Activated naive CD4-positive, alpha-beta T cell treated with Interleukin-2 at 50 U/mL for 16 hours (primary cell): ENCODE results near the gene CYP1A1.
A peak's percentile ranks its signal among the peaks of the same experiment; 100 is the strongest.
"Not testable (repeated sequence)": the region's sequence is repeated elsewhere in the genome, so short reads cannot be mapped to it uniquely, and the experiment has no call there.

Experiments used
- DNase-seq: peaks from one replicate; pipeline ENCODE4 v3.0.0-alpha.2; 2020

The CYP1A1 gene

DNA sequence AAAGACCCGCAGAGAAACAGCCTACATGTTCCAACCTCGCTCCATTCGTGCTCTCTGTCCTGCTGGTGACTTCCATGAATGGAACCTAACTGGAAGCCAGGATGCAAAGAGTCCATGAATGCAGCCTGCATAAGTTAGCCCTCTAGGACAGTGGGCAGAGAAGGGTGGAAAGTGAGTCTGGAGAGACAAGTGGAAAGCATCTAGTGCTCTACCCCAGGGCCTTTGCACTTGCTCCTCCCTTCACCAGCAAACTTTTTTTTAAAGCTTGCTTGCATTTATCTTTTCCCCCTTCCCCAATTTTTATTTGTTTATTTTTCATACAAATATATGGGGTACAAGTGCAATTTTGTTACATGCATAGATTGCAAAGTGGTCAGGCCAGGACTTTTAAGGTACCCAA, 7.9 kb upstream of the CYP1A1 start:
- DNase-seq, result no peak

DNA sequence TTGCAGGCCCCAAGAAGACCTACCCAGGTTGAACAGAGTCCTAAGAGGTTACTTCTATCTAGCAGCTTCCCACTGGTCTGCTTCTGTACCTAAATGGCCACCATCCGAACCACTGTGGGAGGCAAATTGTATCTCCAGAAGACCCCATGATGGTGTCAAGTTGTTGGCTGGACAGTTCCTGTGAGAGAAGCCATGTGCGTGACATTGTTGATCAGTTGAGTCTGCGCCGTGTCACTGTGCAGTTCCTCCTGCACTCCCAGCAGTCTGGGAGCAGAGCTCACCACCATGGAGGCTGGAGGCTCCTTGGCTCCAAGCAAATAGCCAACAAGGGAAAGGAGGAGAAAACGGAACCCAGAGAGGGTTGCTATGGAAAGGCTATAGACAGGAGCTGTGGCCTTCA, 7.5 kb upstream of the CYP1A1 start:
- DNase-seq, result no peak

DNA sequence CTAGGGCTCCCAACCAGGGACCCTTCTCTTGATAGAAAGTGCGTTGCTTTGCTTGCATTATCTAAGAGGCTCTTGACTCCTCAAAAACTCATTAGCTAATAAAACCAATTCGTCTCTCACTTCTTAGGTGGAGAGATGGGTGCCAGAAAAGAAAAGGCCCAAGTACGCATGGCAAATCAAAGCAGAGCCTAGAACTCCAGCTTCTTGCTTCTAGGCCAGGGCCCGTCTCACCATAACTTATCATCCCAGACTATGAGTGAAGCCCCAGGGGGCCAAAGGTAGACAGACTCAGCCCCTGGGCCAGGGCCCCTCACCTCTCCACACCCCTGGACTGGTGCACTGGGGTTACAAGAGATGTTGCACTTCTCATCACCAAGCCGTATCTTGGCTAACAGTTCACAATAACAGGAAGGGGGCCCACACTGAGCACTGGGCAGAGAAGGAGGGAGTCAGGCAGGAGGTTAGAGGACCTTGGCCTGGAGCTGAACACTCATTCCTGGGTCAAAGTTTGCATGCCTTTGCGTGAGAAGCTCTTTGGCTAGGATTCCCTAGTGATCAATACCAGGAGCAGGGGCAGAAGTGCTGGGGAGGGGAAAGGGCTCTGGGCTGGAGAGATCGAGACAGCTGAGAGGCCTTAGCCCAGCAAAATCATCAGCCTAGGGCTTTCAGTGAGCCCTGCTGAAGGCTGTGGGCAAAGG, 5.4 kb upstream of the CYP1A1 start:
- DNase-seq, result no peak

DNA sequence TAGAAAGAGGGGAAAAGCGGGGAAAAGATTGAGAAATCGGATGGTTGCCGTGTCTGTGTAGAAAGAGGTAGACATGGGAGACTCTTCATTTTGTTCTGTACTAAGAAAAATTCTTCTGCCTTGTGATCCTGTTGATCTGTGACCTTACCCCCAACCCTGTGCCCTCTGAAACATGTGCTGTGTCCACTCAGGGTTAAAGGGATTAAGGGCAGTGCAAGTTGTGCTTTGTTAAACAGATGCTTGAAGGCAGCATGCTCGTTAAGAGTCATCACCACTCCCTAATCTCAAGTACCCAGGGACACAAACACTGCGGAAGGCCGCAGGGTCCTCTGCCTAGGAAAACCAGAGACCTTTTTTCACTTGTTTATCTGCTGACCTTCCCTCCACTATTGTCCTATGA, 4.0 kb upstream of the CYP1A1 start:
- not testable (repeated sequence) for DNase-seq

DNA sequence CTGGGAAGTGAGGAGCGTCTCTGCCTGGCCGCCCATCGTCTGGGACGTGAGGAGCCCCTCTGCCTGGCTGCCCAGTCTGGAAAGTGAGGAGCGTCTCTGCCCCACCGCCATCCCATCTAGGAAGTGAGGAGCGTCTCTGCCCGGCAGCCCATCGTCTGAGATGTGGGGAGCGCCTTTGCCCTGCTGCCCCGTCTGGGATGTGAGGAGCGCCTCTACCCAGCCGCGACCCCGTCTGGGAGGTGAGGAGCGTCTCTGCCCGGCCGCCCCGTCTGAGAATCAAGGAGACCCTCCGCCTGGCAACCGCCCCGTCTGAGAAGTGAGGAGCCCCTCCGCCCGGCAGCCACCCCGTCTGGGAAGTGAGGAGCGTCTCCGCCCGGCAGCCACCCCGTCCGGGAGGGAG, 3.4 kb upstream of the CYP1A1 start:
- DNase-seq, result not testable (repeated sequence)

DNA sequence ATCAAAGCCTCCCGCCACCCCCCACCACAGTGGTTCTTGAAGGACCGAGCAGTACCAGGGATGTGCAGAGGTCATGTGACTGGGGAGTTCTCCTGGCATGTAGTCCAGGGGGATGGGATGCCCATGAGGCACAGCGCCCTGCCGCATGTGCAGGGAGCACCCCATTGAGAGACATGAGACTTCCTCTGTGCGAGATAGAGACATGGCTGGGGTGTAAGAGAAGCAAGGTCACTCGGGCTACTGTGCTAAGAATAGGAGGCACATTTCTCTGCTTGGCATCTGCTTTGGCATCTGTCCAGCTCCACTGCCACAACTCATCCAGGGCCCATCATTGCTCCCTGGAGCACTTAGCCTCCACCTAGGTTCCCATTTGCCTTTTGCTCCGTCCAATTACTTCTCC, 2.4 kb upstream of the CYP1A1 start:
- DNase-seq, result no peak

DNA sequence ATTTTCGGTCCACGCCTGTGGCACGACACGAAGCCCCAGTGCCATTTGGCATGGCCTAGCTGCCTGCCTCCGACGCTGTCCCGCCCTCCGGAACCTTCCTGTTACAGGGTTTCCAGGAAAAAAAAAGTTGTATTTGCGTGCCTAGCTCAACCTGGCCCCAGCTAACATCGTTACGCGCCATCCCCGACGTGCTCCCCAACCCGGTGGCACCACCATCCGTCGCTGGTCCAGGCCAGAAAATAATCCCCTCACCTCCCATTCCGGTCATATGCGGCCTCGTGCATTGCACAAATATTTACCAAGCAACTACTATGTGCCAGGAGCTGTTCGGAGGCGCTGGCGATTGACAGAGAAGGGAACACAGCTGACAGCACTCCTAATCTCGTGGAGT, 1.4 kb upstream of the CYP1A1 start:
- DNase-seq, result no peak

DNA sequence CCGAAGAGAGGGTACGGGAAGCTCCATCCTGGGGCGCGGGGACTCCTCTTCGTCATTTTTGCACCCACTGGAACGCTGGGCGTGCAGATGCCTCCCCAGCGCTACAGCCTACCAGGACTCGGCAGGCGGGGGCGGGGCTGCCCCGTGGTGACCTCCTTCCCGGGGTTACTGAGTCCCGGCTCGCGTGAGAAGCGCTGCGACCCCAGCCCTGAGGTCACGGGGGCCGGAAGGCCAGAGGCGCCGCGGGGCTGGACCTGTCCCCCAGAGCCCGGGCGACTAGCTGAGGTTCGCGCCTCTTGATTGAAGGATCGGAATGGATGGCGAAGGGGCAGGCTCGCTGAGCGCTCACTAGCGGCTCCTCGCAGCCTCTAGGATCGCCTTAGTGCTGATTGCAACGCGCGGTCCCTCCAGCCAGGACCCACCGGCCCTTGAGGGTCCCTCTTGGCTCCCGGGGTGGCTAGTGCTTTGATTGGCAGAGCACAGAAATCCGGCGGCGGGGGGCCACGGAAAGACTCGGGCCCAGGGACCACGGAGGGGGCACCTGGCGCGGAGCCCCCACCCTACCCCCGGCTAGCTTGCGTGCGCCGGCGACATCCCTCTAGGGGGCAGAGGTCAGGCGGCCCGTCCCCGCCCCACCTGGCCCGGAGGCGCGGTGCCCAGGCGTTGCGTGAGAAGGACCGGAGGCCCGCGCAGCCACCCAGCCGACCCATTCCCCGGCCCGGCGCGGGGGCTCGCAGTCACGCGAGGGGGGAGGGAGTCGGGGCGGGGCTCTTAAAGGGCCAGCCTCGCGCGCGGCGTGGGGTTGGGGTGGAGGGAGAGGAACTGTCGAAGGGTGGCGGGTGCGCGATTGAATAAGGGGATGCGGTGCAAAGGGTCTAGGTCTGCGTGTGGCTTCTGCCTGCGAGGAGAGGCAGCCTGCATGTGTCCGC, 781 bp upstream of the CYP1A1 start:
- DNase-seq, result peak; percentile 72

DNA sequence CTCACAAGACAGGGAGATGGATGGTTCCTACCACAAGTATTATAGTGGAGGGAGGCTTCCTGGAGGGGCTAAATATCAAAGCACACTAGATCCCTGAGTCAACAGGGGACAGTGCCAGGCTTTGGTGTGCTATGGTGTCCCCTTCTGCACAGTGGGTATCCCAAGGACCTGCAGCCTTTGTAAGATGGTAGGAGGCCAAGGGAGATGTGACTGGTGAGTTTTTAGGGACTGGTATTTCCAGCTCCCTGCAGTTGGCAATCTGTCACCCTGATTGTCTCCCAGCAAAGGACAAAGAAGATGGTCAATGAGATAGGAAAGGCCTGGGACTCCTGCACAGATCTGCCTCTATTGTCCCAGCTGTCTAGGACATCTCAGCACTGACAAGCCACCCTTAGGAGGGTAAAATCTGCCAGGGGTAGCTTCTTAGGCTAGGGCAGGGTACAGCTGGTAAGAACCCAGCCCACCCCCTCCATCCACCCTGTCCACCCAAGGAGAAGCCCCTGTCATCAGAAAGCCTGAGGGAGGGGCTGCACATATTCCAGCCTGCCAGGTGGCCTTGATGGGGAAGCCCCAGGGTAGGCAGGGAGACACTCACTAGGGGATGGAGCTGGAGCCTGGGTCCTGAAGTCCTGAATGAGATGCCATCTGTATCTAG, 631 bp downstream of the CYP1A1 start:
- DNase-seq, result no peak

DNA sequence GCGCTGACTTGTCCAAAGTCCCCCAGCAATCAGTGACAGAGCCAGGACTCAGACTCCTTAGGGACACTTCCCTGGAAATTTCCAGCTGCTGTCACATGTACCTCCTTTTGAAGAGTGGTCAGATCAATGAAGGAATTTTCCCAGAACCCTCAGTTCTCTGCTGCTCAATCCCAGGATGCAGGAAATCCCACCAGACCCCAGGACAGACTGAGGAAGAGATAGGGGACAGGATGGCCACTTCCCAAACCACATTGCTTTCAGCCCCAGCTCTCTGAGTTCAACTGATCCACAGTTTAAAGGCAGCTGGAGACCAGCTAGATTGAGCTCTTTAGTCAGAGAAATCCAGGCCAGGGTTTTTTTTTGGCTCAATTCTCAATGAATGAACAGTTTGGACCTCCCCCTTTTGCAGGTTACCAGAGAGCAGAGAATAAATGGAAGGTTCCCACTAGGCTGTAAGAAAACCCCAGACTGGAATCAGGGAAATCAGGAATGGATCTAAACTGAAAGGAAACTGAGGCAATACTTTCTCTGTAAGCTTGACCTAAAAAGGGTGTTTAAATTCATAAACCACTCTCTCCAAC, 1.5 kb downstream of the CYP1A1 start:
- no peak for DNase-seq

DNA sequence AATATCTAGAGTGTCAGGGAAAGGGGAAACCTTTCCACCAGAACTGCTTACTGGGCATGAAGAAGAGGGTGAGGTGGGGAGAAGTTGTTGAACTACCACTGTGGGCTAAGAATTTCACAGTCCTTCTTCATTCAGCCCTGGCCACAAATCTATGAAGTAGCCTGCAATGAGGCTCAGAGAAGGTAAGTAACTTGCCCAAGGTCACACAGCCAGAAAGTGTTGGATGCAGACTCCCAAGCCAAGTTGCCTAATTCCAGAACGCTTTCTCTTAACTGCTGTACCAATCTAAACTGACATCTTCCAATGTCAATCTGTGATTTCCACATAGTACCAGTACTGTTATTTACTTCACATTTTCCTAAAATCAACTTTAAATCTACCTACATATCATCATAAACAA, 2.1 kb downstream of the CYP1A1 start:
- no peak for DNase-seq

DNA sequence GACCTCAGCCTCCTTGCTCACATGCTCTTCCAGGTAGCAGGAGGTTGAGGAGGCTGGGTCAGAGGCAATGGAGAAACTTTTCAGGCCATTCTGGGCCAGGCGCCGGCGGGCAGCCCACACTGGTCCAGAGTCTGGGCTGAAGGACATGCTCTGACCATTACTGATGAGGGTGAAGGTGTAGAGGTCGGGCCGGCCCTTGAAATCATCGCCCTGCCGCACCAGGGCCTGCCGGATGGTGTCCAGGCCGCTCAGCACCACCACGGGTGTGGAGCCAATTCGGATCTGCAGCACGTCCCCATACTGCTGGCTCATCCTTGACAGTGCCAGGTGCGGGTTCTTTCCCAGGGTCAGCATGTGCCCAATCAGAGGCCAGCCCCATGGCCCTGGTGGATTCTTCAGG, 2.7 kb downstream of the CYP1A1 start:
- DNase-seq, result no peak

DNA sequence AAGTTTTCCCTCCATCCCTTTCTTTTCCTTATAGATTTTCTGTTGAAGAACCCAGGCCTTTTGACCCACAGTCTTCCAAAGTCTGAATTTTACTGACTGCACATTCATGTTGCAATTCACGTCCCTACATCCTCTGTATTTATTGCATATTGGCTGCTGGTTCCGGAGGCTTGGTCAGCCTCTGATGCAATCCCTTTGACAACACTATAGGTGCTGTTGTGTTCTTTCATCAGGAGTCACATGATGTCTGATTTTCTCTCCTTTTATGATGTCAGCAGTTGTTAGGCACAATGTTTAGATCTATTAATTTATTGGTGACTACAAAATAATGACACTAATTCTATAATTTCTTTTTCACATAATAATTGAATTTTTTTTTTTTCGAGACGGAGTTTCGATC, 8.7 kb downstream of the CYP1A1 start:
- no peak for DNase-seq

DNA sequence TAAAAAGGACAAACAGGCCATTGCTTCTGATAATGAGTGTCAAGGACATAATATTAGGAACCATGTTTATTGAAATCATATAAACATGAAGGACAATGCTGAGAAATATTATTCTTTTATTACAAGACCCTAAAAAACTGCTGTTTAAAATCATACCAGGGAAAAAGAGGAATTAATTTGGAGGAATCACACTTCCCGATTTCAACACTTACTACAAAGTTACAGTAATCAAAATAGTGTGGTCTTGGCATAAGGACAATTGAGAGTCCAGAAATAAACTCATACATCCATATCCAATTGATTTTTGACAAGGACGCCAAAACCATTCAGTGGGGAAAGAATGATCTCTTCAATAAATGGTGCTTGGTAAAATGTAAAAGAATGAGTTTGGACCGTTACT, 13.0 kb downstream of the CYP1A1 start:
- DNase-seq, result no peak

DNA sequence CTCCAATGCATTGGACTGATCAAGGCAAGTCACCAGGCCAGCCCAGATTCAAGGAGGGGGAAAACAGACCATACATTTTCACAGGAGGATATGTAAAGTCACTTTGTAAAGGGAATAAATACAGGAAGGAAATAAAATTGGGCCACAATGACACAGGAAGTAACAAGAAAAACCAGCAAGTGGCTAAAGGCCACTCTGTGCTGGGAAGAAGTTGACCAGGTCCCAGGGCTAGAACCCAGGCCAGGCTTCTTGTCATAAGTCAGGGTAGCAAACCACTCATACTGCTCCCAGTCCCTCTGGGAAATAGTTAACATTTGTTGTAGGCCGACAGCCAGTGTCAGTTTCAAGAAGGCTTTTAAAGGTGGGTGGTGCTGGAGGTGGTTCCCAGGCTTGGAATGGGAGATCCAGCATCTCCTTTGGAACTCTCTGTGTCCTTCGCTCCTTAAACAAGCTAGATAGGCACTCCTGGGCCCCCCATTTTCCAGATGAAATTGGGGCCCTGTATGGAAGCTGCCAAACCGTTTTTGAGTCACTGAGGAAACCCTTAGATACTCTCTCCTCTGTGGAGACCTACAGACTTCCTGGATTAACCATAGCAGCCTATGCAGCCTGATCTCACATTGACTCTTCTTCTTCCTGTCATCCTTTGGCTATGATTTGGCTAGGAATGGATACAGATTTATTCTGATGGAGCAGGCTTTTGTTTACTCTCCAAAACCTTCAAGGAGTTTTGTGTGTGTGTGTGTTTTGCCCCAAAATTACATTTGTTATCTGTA, 14.8 kb downstream of the CYP1A1 start:
- no peak for DNase-seq

DNA sequence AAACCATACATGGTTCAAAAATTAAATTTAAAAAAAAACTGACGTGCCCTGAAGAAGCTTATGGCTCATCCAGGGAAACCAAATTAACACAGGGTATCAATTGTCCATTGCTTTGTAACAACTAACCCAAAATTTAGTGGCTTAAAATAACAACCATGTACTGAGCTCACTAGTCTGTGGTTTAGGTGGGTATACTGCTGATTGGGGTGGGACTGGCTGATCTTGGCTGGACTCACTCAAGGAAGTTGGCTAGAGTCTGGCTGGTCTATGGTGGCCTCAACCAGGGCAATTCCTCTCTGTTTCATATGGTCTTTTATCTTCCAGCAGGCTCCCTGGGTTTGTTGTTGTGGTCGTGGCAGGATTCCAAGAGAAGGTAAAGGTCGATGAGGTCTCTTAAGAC, 15.4 kb downstream of the CYP1A1 start:
- DNase-seq, result no peak

DNA sequence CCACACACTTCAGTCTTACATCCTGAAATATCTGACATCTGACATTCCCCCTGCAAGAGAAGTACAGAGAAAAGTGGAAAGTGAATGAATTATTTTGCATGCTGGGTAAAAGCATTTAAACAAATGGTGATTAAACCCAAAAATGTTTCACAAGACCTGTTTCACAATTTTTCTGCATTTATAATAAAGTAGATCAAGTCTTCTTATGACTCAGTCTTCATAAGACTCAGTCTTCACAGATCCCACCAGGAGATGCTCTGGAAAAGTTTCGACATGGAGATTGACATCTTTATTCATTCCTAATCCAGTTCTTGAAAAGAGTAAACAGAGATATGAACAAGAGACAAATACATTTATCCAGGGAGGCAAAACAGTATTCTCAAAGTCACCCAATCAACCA, 16.3 kb downstream of the CYP1A1 start:
- no peak for DNase-seq

DNA sequence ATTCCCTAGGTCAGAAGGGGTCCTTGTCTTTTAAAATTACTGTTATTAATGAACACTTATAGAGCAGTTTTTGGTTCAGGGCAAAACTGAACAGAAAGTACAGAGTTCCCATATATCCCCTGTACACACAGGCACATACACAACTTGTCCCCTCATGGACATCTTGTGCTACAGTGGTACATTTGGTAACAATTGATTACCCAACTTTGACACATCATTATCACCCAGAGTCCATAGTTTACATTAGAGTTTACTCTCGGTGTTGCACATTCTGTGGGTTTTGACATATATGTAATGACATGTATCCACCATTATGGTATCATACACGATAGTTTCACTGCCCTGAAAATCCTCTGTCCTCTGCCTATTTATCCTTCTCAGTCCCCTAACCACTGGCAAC, 28.5 kb downstream of the CYP1A1 start:
- DNase-seq, result no peak

DNA sequence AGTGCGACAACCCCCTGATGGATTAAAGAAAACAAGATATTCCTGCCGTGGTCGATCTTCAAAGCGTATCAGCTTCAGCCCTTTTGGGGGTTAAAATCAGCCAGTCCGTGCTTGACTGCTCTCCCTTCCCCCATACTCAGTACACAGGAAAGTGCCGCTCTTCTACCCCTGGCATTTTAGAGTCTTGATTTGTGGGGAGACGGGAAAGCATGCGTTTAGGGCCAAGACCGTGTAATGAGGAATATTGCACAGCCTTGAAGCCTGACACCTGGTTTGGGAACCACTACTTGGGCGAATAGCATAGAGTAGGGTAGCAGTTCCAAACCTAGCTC, 29.0 kb downstream of the CYP1A1 start:
- DNase-seq, result no peak

DNA sequence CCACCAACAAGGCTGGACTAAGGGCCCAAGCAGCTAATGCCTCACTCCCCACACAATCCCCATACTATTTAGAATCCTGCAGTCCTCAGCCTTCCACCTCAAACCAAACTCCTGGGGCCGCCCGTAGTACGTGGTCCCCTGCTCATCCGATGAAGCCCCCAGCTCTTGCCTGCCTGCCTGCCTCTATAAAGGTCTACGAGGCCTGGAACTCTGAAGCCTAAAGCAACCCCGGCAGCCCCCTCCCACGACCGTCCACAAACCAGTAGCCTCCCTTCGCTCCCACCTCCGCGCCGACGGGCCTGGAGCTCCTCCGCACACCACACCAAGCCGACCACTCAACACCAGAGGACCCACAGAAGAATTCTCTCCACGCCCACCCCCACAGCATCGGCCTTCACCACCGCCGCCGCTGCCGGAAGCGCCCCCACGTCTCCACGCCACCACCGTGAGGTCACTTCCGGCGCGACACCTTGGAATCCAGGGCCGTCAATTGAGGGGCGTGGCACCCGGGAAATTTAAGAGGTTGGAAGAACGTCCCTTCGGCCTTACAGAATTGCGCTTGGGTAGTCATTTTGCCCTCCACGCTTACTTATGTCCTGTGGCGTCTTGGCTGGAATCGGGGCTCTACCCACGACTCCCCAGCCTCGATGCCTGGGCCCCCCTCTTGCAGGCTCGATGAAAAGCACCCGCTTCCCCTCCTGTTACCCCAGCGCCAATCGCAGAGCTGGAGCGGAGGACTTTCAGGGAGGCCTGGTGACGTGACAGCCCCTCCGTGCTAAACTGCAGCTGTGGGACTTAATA, 29.5 kb downstream of the CYP1A1 start, which contains the start of gene EDC3:
TSS of gene EDC3 (minus strand) at position 428 of the 801 bp plus-strand sequence. CDS start 20,900 bp downstream, outside the sequence.
- DNase-seq, result peak; percentile 89

DNA sequence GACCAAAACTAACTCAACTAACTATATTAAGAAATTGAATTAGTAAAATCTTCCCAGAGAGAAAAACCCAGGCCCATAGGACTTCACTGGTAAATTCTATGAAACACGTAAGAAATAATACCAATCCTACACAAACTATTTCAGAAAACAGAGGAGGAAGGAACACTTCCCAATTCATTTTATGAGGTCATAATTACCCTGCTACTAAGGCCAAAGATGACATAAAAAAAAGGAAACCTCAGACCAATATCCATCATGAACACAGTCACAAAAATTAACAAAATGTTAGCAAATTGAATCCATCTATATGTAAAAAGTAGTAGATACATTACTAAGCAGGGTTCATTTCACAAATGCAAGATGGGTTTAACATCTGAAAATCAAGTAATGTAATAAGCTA, 33.0 kb downstream of the CYP1A1 start:
- no peak for DNase-seq

DNA sequence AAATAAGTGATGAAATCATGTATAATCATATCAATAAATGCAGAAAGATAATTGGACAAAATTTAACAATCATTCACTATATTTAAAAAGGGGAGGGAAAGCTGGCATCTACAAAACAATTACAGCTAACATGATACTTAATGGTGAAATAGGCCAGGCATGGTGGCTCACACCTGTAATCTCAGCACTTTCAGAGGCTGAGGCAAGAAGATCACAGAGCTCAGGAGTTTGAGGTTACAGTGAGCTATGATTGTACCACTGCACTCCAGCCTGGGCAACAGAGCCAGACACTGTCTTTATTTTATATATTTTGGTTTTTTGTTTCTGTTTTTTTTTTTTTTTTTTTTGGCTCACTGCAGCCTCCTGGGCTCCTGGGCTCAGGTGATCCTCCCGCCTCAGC, 41.6 kb downstream of the CYP1A1 start:
- no peak for DNase-seq
